MM.1S (cell line): ENCODE measurements around the gene HYAL2.

Experiments
- DNase-seq: peaks from one replicate; pipeline ENCODE4 v3.0.0-alpha.2; 2015
- H2AFZ ChIP-seq: fragments of 300-600 bp; sonication (generic); 2 replicates; pipeline ENCODE4 v1.6.0; 2016; ENCODE audit warnings: antibody characterized with exemption, low read length
- H3F3A ChIP-seq: fragments of 300-600 bp; sonication (generic); 2 replicates; pipeline ENCODE4 v1.6.1; 2016; ENCODE audit warnings: mild to moderate bottlenecking, antibody characterized with exemption, low read length, moderate library complexity, mixed read lengths; ENCODE audit not compliant: insufficient read depth
- H3K27ac ChIP-seq: fragments of 300-600 bp; sonication (generic); 2 replicates; pipeline ENCODE4 v1.5.1; 2016; ENCODE audit warnings: mild to moderate bottlenecking, low read length
- H3K27me3 ChIP-seq: fragments of 300-600 bp; sonication (generic); replicated peaks from 2 replicates; pipeline ENCODE4 v1.6.0; 2016; ENCODE audit warnings: low read length; ENCODE audit not compliant: insufficient read depth
- H3K36me3 ChIP-seq: fragments of 300-600 bp; sonication (generic); replicated peaks from 2 replicates; pipeline ENCODE4 v1.6.1; 2016; ENCODE audit warnings: mild to moderate bottlenecking, low read length, mixed read lengths; ENCODE audit not compliant: insufficient read depth
- H3K4me1 ChIP-seq: fragments of 300-600 bp; sonication (generic); 2 replicates; pipeline ENCODE4 v1.6.1; 2016; ENCODE audit warnings: low read length, mixed read lengths
- H3K4me2 ChIP-seq: fragments of 300-600 bp; sonication (generic); 2 replicates; pipeline ENCODE4 v1.6.0; 2016; ENCODE audit warnings: low read depth, low read length
- H3K4me3 ChIP-seq: fragments of 300-600 bp; sonication (generic); 2 replicates; pipeline ENCODE4 v1.5.1; 2016; ENCODE audit warnings: low read length, mixed read lengths
- H3K79me2 ChIP-seq: fragments of 300-600 bp; sonication (generic); 2 replicates; pipeline ENCODE4 v1.6.1; 2016; ENCODE audit warnings: mixed run types, low read length, mixed read lengths
- H3K9ac ChIP-seq: fragments of 300-600 bp; sonication (generic); 2 replicates; pipeline ENCODE4 v1.6.1; 2016; ENCODE audit warnings: low read length, mixed read lengths
- H3K9me2 ChIP-seq: fragments of 300-600 bp; sonication (generic); replicated peaks from 2 replicates; pipeline ENCODE4 v1.6.1; 2016; ENCODE audit warnings: mild to moderate bottlenecking, low read length, mixed read lengths; ENCODE audit not compliant: insufficient read depth
- H3K9me3 ChIP-seq: fragments of 300-600 bp; sonication (generic); replicated peaks from 2 replicates; pipeline ENCODE4 v1.6.1; 2016; ENCODE audit warnings: mild to moderate bottlenecking, low read length, mixed read lengths; ENCODE audit not compliant: insufficient read depth
- H4K20me1 ChIP-seq: fragments of 300-600 bp; sonication (generic); 2 replicates; pipeline ENCODE4 v1.6.1; 2016; ENCODE audit warnings: mild to moderate bottlenecking, low read length, moderate library complexity, mixed read lengths; ENCODE audit not compliant: insufficient read depth
- EZH2 ChIP-seq: fragments of 300-600 bp; sonication (generic); optimal IDR thresholded peaks from 2 replicates; pipeline ENCODE3; 2017; ENCODE audit warnings: low read depth, mild to moderate bottlenecking, antibody characterized with exemption, low read length, mixed read lengths
- EZH2phosphoT487 ChIP-seq: fragments of 300-600 bp; sonication (generic); IDR thresholded peaks from 2 replicates; pipeline ENCODE4 v1.6.1; 2018; ENCODE audit warnings: antibody characterized with exemption, low read length
- TF ChIP-seq, protein P1 (sequence below): fragments of 300-600 bp; sonication (generic); IDR thresholded peaks from 2 replicates; pipeline ENCODE4 v1.5.1; 2016; ENCODE audit warnings: antibody characterized with exemption, low read length, mixed read lengths

HYAL2 gene

DNA sequence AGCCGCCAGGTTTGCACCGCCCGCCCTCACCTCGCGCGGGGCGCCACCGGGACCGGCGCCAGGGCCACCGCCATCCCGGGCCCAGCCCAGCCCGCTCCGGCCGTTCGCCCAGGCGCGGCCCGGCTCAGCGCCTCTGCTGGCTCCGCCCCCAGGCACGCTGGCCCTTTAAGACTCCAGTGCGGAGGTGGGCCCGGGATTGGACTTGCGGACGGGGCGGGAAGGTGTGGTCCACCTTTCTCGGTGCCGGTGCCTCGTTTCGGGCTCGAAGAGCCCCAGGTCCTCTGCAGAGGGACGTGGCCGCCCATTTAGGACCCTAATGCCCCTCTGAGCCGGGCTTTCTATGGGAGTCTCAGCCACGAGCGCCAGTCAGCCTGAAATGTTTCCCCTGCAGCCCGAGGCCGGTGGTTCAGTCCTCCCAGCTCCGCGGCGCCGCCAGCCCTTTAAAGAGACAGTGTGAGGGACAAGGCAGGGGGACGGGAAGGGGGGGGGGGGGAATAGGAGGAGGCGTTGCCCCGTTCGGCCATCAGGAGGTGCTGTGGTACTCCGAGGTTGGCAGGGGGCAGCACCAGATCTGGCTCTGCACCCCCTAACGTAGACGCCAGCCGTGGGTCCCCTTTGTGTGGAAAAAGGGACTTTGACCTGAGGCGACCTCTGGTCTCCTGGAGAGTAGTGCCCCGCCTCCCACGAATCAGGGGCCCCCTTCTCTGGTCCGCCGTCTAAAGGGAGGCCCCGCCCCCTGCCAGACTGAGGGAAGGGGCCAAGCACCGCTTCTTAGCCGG is 1.0 kb downstream of the HYAL2 start:
- H3F3A ChIP-seq: no peaks in the 10 kb centered on the region
- H2AFZ ChIP-seq: peak overlapping the region; percentile 91
- peaks cover 21% of the 10 kb centered on the region for H3K79me2 ChIP-seq
- peak overlapping the region; percentile 75 for H3K4me2 ChIP-seq
- no peaks in the 10 kb centered on the region for H3K36me3 ChIP-seq
- peak overlapping the region; percentile 95 for H3K9ac ChIP-seq
- TF ChIP-seq EZH2phosphoT487 (no peak), EZH2 (no peak)
- TF ChIP-seq, protein P1, sequence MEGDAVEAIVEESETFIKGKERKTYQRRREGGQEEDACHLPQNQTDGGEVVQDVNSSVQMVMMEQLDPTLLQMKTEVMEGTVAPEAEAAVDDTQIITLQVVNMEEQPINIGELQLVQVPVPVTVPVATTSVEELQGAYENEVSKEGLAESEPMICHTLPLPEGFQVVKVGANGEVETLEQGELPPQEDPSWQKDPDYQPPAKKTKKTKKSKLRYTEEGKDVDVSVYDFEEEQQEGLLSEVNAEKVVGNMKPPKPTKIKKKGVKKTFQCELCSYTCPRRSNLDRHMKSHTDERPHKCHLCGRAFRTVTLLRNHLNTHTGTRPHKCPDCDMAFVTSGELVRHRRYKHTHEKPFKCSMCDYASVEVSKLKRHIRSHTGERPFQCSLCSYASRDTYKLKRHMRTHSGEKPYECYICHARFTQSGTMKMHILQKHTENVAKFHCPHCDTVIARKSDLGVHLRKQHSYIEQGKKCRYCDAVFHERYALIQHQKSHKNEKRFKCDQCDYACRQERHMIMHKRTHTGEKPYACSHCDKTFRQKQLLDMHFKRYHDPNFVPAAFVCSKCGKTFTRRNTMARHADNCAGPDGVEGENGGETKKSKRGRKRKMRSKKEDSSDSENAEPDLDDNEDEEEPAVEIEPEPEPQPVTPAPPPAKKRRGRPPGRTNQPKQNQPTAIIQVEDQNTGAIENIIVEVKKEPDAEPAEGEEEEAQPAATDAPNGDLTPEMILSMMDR: peak; percentile 59
- H3K4me3 ChIP-seq: peak overlapping the region; percentile 83
- H3K27ac ChIP-seq: peak overlapping the region; percentile 80
- no peaks in the 10 kb centered on the region for H4K20me1 ChIP-seq
- 0 out of 2 replicates have a peak, but pooled peaks cover 8% of the 10 kb centered on the region for H3K4me1 ChIP-seq
- H3K9me2 ChIP-seq: no peaks in the 10 kb centered on the region
- DNase-seq: peak; percentile 89
- no peaks in the 10 kb centered on the region for H3K27me3 ChIP-seq
- no peaks in the 10 kb centered on the region for H3K9me3 ChIP-seq

DNA sequence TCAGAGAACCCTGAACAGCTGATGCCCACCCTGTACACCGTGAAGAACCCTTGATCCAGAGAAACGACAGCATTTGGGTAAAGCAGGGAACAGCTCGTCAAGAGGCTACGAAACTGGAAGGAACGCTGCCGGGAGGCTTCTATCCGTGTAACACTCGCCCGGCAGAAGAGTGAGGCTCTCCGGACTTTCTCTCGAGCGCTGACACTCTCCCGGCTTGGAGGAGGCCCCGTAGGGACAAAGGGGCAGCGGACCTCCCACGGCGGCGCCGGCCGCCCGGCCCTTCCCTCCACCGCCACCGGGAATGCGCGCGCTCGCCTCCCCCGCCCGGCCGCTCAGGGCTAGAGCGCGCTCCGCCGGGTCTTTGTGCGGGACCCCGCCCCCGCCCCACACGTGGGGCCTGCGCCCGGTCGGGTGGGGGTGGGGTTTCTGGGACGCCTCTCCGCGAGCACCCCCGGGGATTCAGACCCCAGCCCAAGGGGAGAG is 1.7 kb downstream of the HYAL2 start:
- peak; percentile 73 for DNase-seq
- no peaks in the 10 kb centered on the region for H3K36me3 ChIP-seq

DNA sequence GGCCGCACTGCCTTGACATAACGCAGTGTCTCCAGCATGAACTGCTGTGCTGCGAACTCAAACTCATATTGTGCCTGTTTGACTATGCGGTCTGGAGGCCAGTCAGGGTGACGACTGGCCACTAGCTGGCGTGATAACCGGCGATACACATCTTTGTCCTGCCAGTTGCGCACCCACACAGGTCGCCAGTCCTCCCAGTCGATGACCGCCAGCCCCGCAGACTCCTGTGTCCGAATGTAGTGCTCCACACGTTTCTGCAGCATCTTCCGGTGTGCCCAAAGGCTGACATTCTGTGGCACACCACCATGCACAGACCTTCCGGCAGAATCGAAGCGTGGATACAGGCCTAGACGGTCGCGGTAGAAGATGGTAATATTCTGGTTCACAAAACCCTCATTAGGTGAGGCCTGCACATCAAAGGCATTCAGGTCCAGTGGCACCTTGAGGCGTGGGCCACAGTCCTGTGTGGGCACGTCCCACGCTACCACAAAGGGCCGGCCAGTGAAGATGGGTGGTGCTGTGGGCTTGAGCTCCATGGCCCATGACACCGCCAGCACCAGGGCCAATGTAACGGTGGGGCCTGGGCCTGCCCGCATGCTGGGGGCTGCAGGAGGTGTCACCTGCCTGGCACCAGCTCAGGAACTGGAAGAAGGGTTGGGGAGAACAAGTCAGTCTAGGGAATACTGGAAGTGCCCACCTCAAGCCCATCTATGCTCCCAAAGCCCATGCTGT is 2.5 kb downstream of the HYAL2 start:
- peak overlapping the region; percentile 95; the same call in 1 of the 2 replicates for H3K9ac ChIP-seq
- no peaks in the 10 kb centered on the region for H3K36me3 ChIP-seq
- TF ChIP-seq, protein P1: no peak
- TF ChIP-seq EZH2phosphoT487: no peak
- no peak for TF ChIP-seq EZH2
- peaks cover 12% of the 10 kb centered on the region; the same call in 1 of the 2 replicates for H3K79me2 ChIP-seq
- peak overlapping the region; percentile 11; the same call in 1 of the 2 replicates for H3K27ac ChIP-seq
- H2AFZ ChIP-seq: no peak overlapping the region
- no peaks in the 10 kb centered on the region for H3K9me2 ChIP-seq
- no peaks in the 10 kb centered on the region for H3K9me3 ChIP-seq
- H3K4me2 ChIP-seq: peak overlapping the region; percentile 96
- no peak for DNase-seq
- no peaks in the 10 kb centered on the region for H3F3A ChIP-seq
- H3K4me3 ChIP-seq: peak overlapping the region; percentile 83
- H3K27me3 ChIP-seq: no peaks in the 10 kb centered on the region
- H4K20me1 ChIP-seq: no peaks in the 10 kb centered on the region
- 0 out of 2 replicates have a peak, but pooled peaks cover 8% of the 10 kb centered on the region for H3K4me1 ChIP-seq

More for the DNA sequence above, 1.7 kb downstream of the HYAL2 start:
- Histone ChIP-seq H3F3A (no peaks in the 10 kb centered on the region), H3K9me2 (no peaks in the 10 kb centered on the region), H3K79me2 (peaks cover 15% of the 10 kb centered on the region; the same call in 1 of the 2 replicates), H3K4me2 (peak overlapping the region; percentile 96), H4K20me1 (no peaks in the 10 kb centered on the region), H3K27ac (peak overlapping the region; percentile 80; the same call in 1 of the 2 replicates), H3K9me3 (no peaks in the 10 kb centered on the region), H3K27me3 (no peaks in the 10 kb centered on the region), H3K4me3 (peak overlapping the region; percentile 83), H3K4me1 (0 out of 2 replicates have a peak, but pooled peaks cover 8% of the 10 kb centered on the region), H3K9ac (peak overlapping the region; percentile 95), H2AFZ (peak overlapping the region; percentile 91; the same call in 1 of the 2 replicates)
- TF ChIP-seq EZH2phosphoT487 (no peak), EZH2 (no peak)
- TF ChIP-seq, protein P1: no peak
